ENCODE results near the gene RAX2. TPM values are rescaled to one million over a fixed set of nuclear protein-coding genes. Genes with fewer than 3 reads are reported as not detected.

RAX2 gene
- total and polyA plus RNA-seq, 4 donors, result 0.01 TPM; not detected in 3

- TF ChIP-seq, protein P1, sequence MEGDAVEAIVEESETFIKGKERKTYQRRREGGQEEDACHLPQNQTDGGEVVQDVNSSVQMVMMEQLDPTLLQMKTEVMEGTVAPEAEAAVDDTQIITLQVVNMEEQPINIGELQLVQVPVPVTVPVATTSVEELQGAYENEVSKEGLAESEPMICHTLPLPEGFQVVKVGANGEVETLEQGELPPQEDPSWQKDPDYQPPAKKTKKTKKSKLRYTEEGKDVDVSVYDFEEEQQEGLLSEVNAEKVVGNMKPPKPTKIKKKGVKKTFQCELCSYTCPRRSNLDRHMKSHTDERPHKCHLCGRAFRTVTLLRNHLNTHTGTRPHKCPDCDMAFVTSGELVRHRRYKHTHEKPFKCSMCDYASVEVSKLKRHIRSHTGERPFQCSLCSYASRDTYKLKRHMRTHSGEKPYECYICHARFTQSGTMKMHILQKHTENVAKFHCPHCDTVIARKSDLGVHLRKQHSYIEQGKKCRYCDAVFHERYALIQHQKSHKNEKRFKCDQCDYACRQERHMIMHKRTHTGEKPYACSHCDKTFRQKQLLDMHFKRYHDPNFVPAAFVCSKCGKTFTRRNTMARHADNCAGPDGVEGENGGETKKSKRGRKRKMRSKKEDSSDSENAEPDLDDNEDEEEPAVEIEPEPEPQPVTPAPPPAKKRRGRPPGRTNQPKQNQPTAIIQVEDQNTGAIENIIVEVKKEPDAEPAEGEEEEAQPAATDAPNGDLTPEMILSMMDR (IDR thresholded peaks at IDR 0.05; ENCODE audit: control extremely low read depth, extremely low read depth), result no peak
- peaks cover 0 to 24% (median 13%) of the 10 kb centered on the region in 4 donors for H3K9me3 ChIP-seq (ENCODE audit: control insufficient read depth in 4 of 4, insufficient read depth in 3 of 4, low read length in 3 of 4)
- H3K36me3 ChIP-seq (ENCODE audit: control insufficient read depth in 4 of 4, insufficient read depth in 4 of 4, low read length in 4 of 4), result no peaks in the 10 kb centered on the region
- H3K27ac ChIP-seq (ENCODE audit: low read depth in 1 of 2, low read length in 1 of 2), result no peak overlapping the region
- no peaks in the 10 kb centered on the region for H3K4me1 ChIP-seq (ENCODE audit: control insufficient read depth in 5 of 5, insufficient read depth in 5 of 5, low read length in 5 of 5)
- no peak overlapping the region for H3K4me3 ChIP-seq
- no peak overlapping the region for H3K9ac ChIP-seq (ENCODE audit: insufficient read depth in 1 of 2, low read length in 2 of 2)
- WGBS, 2 donors, result 74 to 84% methylated on average over 41 to 44 of the region's 44 CpGs
- DNase-seq (no peak), ATAC-seq (ENCODE audit: insufficient read depth, low FRiP score) (no peak)
- peaks cover 0 to under 1% (median 0%) of the 10 kb centered on the region in 3 donors for H3K27me3 ChIP-seq (ENCODE audit: control insufficient read depth in 3 of 3, insufficient read depth in 3 of 3, low read length in 2 of 3)
Observed at GRCh38 chr19:3778899-3779723, 7.1 kb upstream of the RAX2 start.

DNA sequence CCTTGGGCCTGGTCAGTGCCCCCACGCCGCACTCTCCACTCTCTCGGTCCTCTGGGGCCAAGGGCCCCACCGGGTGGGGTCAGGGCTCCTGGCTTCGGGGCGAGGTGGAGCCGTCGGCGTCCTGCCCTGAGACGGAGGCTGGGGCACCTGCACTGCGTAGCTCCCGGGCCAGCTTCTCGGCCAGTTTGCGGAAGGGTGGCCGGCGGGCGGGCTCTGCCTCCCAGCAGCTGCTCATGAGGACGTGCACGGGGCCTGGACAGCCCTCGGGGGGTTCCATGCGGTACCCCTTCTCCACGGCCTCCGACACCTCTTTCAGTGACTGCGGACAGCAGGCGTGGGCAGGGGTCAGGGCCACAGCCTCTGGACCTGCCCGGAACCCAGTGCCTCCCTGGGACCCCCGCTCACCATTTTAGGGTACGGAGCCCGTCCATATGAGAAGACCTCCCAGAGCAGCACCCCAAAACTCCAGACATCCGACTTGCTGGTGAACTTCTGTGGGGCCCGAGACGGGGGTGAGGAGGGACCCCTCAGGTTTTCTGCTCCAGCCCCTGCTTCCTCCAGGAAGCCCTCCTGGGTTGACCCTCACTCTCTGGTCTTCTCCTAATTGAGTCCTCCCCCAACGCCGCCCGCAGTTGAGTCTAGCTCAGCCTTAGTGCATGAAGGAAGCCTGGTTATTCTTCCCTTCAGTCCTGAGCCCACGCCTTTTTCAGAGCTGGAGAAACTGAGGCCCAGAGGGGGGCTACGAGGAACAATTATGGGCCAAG, 6.3 kb upstream of the RAX2 start:
- WGBS, 2 donors, result 89 to 95% methylated on average over 35 to 37 of the region's 37 CpGs
- DNase-seq, result no peak

GRCh38 chr19:3776479-3777040, 4.5 kb upstream of the RAX2 start:
- H3K36me3 ChIP-seq (ENCODE audit: control insufficient read depth in 4 of 4, insufficient read depth in 4 of 4, low read length in 4 of 4), result no peaks in the 10 kb centered on the region
- no peaks in the 10 kb centered on the region for H3K4me1 ChIP-seq (ENCODE audit: control insufficient read depth in 5 of 5, insufficient read depth in 5 of 5, low read length in 5 of 5)
- no peak overlapping the region for H3K27ac ChIP-seq (ENCODE audit: low read depth in 1 of 2, low read length in 1 of 2)
- ATAC-seq (ENCODE audit: insufficient read depth, low FRiP score) (no peak), DNase-seq (no peak)
- TF ChIP-seq, protein P1 (IDR thresholded peaks at IDR 0.05; ENCODE audit: control extremely low read depth, extremely low read depth), result no peak
- peaks cover 0 to 7% (median 4%) of the 10 kb centered on the region in 4 donors for H3K9me3 ChIP-seq (ENCODE audit: control insufficient read depth in 4 of 4, insufficient read depth in 3 of 4, low read length in 3 of 4)
- no peak overlapping the region for H3K4me3 ChIP-seq
- H3K9ac ChIP-seq (ENCODE audit: insufficient read depth in 1 of 2, low read length in 2 of 2), result no peak overlapping the region
- WGBS, 2 donors, result 83 to 95% methylated on average over 1 of the region's 1 CpG
- no peaks in the 10 kb centered on the region for H3K27me3 ChIP-seq (ENCODE audit: control insufficient read depth in 3 of 3, insufficient read depth in 3 of 3, low read length in 2 of 3)

More for the DNA sequence above, 6.3 kb upstream of the RAX2 start:
- no peak overlapping the region for H3K4me3 ChIP-seq
- TF ChIP-seq, protein P1 (IDR thresholded peaks at IDR 0.05; ENCODE audit: control extremely low read depth, extremely low read depth), result no peak
- H3K27ac ChIP-seq (ENCODE audit: low read depth in 1 of 2, low read length in 1 of 2), result no peak overlapping the region
- H3K9ac ChIP-seq (ENCODE audit: insufficient read depth in 1 of 2, low read length in 2 of 2), result no peak overlapping the region
- ATAC-seq (ENCODE audit: insufficient read depth, low FRiP score), result no peak
- H3K36me3 ChIP-seq (ENCODE audit: control insufficient read depth in 4 of 4, insufficient read depth in 4 of 4, low read length in 4 of 4), result no peaks in the 10 kb centered on the region
- peaks cover 0 to 21% (median 13%) of the 10 kb centered on the region in 4 donors for H3K9me3 ChIP-seq (ENCODE audit: control insufficient read depth in 4 of 4, insufficient read depth in 3 of 4, low read length in 3 of 4)
- no peaks in the 10 kb centered on the region for H3K4me1 ChIP-seq (ENCODE audit: control insufficient read depth in 5 of 5, insufficient read depth in 5 of 5, low read length in 5 of 5)
- H3K27me3 ChIP-seq (ENCODE audit: control insufficient read depth in 3 of 3, insufficient read depth in 3 of 3, low read length in 2 of 3), result no peaks in the 10 kb centered on the region

Measured in lung (tissue), 12 donors.